Activated naive CD8-positive, alpha-beta T cell treated with anti-CD3 and anti-CD28 coated beads, Interleukin-2, amount 50 U/mL, for 24 hours (primary cell): ENCODE results near the gene IBA57.
"Not testable (repeated sequence)": the region's sequence is repeated elsewhere in the genome, so short reads cannot be mapped to it uniquely, and the experiment has no call there.

Experiments
- ATAC-seq: fragments of 150-1000 bp; cut with Tn5 transposase; one replicate; pipeline ENCODE4 v1.10.0; 2021
- DNase-seq: peaks from one replicate; pipeline ENCODE4 v3.0.0; 2021
- H3K27ac Mint-ChIP-seq: one replicate; pipeline ENCODE4 v1.8.0; 2021; ENCODE audit warnings: mild to moderate bottlenecking, mixed read lengths
- H3K27me3 Mint-ChIP-seq: one replicate; pipeline ENCODE4 v1.8.0; 2021; ENCODE audit warnings: mixed read lengths
- H3K36me3 Mint-ChIP-seq: one replicate; pipeline ENCODE4 v1.8.0; 2021; ENCODE audit warnings: low read depth, mixed read lengths
- H3K4me1 Mint-ChIP-seq: one replicate; pipeline ENCODE4 v1.8.0; 2021; ENCODE audit warnings: mixed read lengths
- H3K4me3 Mint-ChIP-seq: one replicate; pipeline ENCODE4 v1.8.0; 2021; ENCODE audit warnings: mild to moderate bottlenecking, moderate library complexity, mixed read lengths
- H3K9me3 Mint-ChIP-seq: one replicate; pipeline ENCODE4 v1.8.0; 2021; ENCODE audit warnings: mixed read lengths

IBA57 gene

GRCh38 chr1:228225165-228225710 is 59.6 kb downstream of the IBA57 start:
- Mint-ChIP-seq H3K4me3 (no peak overlapping the region), H3K9me3 (no peaks in the 10 kb centered on the region), H3K27ac (no peak overlapping the region), H3K36me3 (peaks cover 37% of the 10 kb centered on the region), H3K4me1 (peaks cover 2% of the 10 kb centered on the region), H3K27me3 (no peaks in the 10 kb centered on the region)
- ATAC-seq (no peak), DNase-seq (no peak)

- DNase-seq (no peak), ATAC-seq (no peak)
- H3K36me3 Mint-ChIP-seq, result peaks cover 37% of the 10 kb centered on the region
- no peak overlapping the region for H3K27ac Mint-ChIP-seq
- H3K27me3 Mint-ChIP-seq, result no peaks in the 10 kb centered on the region
- H3K4me1 Mint-ChIP-seq, result peaks cover 2% of the 10 kb centered on the region
- H3K9me3 Mint-ChIP-seq, result no peaks in the 10 kb centered on the region
- no peak overlapping the region for H3K4me3 Mint-ChIP-seq
These were observed 60.1 kb downstream of the IBA57 start for GRCh38 chr1:228225740-228226139.

GRCh38 chr1:228226141-228226874 is 60.7 kb downstream of the IBA57 start:
- H3K27ac Mint-ChIP-seq, result no peak overlapping the region
- DNase-seq (no peak), ATAC-seq (no peak)
- H3K4me1 Mint-ChIP-seq, result peaks cover 2% of the 10 kb centered on the region
- H3K27me3 Mint-ChIP-seq, result no peaks in the 10 kb centered on the region
- H3K36me3 Mint-ChIP-seq, result peaks cover 38% of the 10 kb centered on the region
- no peak overlapping the region for H3K4me3 Mint-ChIP-seq
- no peaks in the 10 kb centered on the region for H3K9me3 Mint-ChIP-seq

GRCh38 chr1:228226956-228227791 is 61.6 kb downstream of the IBA57 start:
- Mint-ChIP-seq H3K4me3 (no peak overlapping the region), H3K36me3 (peaks cover 45% of the 10 kb centered on the region), H3K27ac (no peak overlapping the region), H3K9me3 (no peaks in the 10 kb centered on the region), H3K4me1 (peaks cover 2% of the 10 kb centered on the region), H3K27me3 (no peaks in the 10 kb centered on the region)
- ATAC-seq, result no peak
- no peak for DNase-seq

- ATAC-seq, DNase-seq, H3K4me1 Mint-ChIP-seq, H3K4me3 Mint-ChIP-seq, H3K9me3 Mint-ChIP-seq, H3K27ac Mint-ChIP-seq, H3K27me3 Mint-ChIP-seq: not testable (repeated sequence)
- H3K36me3 Mint-ChIP-seq, result peaks cover 52% of the 10 kb centered on the region
These were observed 62.5 kb downstream of the IBA57 start for GRCh38 chr1:228228147-228228546.

GRCh38 chr1:228228601-228229074 is 63.0 kb downstream of the IBA57 start:
- H3K27ac Mint-ChIP-seq, result no peak overlapping the region
- no peaks in the 10 kb centered on the region for H3K27me3 Mint-ChIP-seq
- H3K9me3 Mint-ChIP-seq, result peaks cover 10% of the 10 kb centered on the region
- H3K36me3 Mint-ChIP-seq, result peaks cover 56% of the 10 kb centered on the region
- H3K4me3 Mint-ChIP-seq, result no peak overlapping the region
- DNase-seq (no peak), ATAC-seq (no peak)
- peaks cover 2% of the 10 kb centered on the region for H3K4me1 Mint-ChIP-seq

GRCh38 chr1:228231189-228231588 is 65.6 kb downstream of the IBA57 start:
- DNase-seq (no peak), ATAC-seq (no peak)
- no peaks in the 10 kb centered on the region for H3K27me3 Mint-ChIP-seq
- H3K9me3 Mint-ChIP-seq, result peaks cover 24% of the 10 kb centered on the region
- H3K36me3 Mint-ChIP-seq, result peaks cover 51% of the 10 kb centered on the region
- no peak overlapping the region for H3K27ac Mint-ChIP-seq
- peaks cover 2% of the 10 kb centered on the region for H3K4me1 Mint-ChIP-seq
- no peak overlapping the region for H3K4me3 Mint-ChIP-seq
